ENCODE data around the gene CARNS1.

DNA sequence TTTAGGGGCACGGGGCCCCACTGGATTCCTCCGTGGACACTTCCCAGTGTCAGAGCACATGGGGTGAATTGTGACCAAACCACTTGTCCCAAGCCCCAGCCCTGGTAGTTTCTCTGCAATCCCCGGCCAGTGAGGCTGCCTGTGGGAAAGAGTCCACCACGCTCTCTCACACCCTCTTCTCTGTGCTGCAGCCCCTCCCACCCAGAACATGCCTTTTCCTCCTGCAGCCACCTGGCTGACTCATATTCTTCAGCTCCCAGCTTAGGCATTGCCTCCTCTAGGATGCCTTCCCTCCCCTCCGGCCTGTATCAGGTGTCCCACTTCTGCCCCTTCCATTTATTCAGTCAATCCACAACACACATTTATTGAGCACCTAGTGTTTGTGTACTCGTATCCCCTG, 7.4 kb downstream of the CARNS1 start:
- TF ChIP-seq, protein P1, sequence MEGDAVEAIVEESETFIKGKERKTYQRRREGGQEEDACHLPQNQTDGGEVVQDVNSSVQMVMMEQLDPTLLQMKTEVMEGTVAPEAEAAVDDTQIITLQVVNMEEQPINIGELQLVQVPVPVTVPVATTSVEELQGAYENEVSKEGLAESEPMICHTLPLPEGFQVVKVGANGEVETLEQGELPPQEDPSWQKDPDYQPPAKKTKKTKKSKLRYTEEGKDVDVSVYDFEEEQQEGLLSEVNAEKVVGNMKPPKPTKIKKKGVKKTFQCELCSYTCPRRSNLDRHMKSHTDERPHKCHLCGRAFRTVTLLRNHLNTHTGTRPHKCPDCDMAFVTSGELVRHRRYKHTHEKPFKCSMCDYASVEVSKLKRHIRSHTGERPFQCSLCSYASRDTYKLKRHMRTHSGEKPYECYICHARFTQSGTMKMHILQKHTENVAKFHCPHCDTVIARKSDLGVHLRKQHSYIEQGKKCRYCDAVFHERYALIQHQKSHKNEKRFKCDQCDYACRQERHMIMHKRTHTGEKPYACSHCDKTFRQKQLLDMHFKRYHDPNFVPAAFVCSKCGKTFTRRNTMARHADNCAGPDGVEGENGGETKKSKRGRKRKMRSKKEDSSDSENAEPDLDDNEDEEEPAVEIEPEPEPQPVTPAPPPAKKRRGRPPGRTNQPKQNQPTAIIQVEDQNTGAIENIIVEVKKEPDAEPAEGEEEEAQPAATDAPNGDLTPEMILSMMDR (IDR thresholded peaks at IDR 0.05; ENCODE audit: insufficient read depth, low read length, poor library complexity, severe bottlenecking), result no peak
- no peak for TF ChIP-seq EZH2phosphoT487 (conservative IDR thresholded peaks at IDR 0.05; ENCODE audit: low read length)

All from SU-DHL-6 (cell line).